CD8-positive, alpha-beta memory T cell (primary cell): ENCODE results near the gene NDRG4. TPM values are rescaled to one million over a fixed set of nuclear protein-coding genes. Genes with fewer than 3 reads are reported as not detected.

Experiments
- polyA plus RNA-seq: library from polyadenylated mRNA; unstranded; fragments of 300-500 nt; fragmentation: Illumina TruSeq; gene quantifications from one replicate; pipeline ENCODE4 v1.2.3, GENCODE V29; 2021
- total RNA-seq, 2 experiments: library from RNA; stranded (reverse); gene quantifications; one replicate each; pipeline ENCODE4 v1.2.3, GENCODE V29; 2021

NDRG4 gene
- total and polyA plus RNA-seq, 3 experiments from 2014 or later, result 0.63 to 2.4 (median 1.6) TPM

Other genes starting within 250 kb of the NDRG4 start
- gene PRSS54, start 205.1 kb upstream of the NDRG4 start, total RNA-seq, result not detected
- not detected for gene PRSS54, start 205.1 kb upstream of the NDRG4 start, polyA plus RNA-seq
- 10 to 100 TPM; 25.3 to 26.5 TPM for gene GINS3, start 107.7 kb upstream of the NDRG4 start, total RNA-seq
- 2.0 TPM for gene GINS3, start 107.7 kb upstream of the NDRG4 start, polyA plus RNA-seq
- 10 to 100 TPM; 23.8 to 24.9 TPM for gene SETD6, start 15.4 kb downstream of the NDRG4 start, total RNA-seq
- gene SETD6, start 15.4 kb downstream of the NDRG4 start, polyA plus RNA-seq, result 10.5 TPM
- gene CNOT1, start 129.7 kb downstream of the NDRG4 start, total RNA-seq, result 100 to 1,000 TPM; 326 to 338 TPM
- gene CNOT1, start 129.7 kb downstream of the NDRG4 start, polyA plus RNA-seq, result 111 TPM
- gene SLC38A7, start 184.6 kb downstream of the NDRG4 start, total RNA-seq, result 10 to 100 TPM; 13.5 to 15.0 TPM
- gene SLC38A7, start 184.6 kb downstream of the NDRG4 start, polyA plus RNA-seq, result 5.8 TPM
- gene GOT2, start 234.2 kb downstream of the NDRG4 start, total RNA-seq, result 100 to 1,000 TPM; 149 to 151 TPM
- 81.1 TPM for gene GOT2, start 234.2 kb downstream of the NDRG4 start, polyA plus RNA-seq